A549 (cell line): ENCODE measurements around the gene ZNF644.

Source experiments
- CHD2 ChIP-seq: fragments of 150-350 bp; IDR thresholded peaks from 2 replicates; pipeline ENCODE4 v1.6.1; 2014; ENCODE audit warnings: low read length; ENCODE audit not compliant: partially characterized antibody
- FOSL2 ChIP-seq, 2 experiments: fragments of 450-650 bp in 1 of 2; fragments of >200 bp in 1 of 2; sonication (Bioruptor Twin) in 1 of 2; formaldehyde crosslinking; IDR thresholded peaks; 2 replicates each; pipeline versions ENCODE4 v1.5.0 to v1.6.1; 2016 to 2020; ENCODE audit warnings: mild to moderate bottlenecking in 1 of 2, moderate library complexity in 1 of 2
- JUN ChIP-seq, 2 experiments: fragments of >200 bp; sonication (Bioruptor Twin); formaldehyde crosslinking; IDR thresholded peaks; 2 replicates in 1 of 2; 3 replicates in 1 of 2; pipeline ENCODE4 v1.6.1; 2016 to 2017
- KDM5A ChIP-seq: fragments of 200-600 bp; sonication (generic); IDR thresholded peaks from 2 replicates; pipeline ENCODE4 v1.6.1; 2016; ENCODE audit warnings: antibody characterized with exemption, mild to moderate bottlenecking
- PBX3 ChIP-seq: IDR thresholded peaks from 2 replicates; pipeline ENCODE4 v1.6.1; 2012
- SREBF2 ChIP-seq: fragments of 450-650 bp; IDR thresholded peaks from 2 replicates; pipeline ENCODE4 v1.6.1; 2014; ENCODE audit warnings: mild to moderate bottlenecking, moderate library complexity
- TF ChIP-seq, protein P1 (sequence below): fragments of >200 bp; sonication (Bioruptor Twin); formaldehyde crosslinking; IDR thresholded peaks from 3 replicates; pipeline ENCODE4 v1.5.1; 2016
- TF ChIP-seq, protein P2 (sequence below): IDR thresholded peaks from 2 replicates; pipeline ENCODE4 v1.6.1; 2012; ENCODE audit warnings: low read depth, borderline replicate concordance

GRCh38 chr1:91015358-91015780 lies 6.5 kb downstream of the ZNF644 start:
- TF ChIP-seq, protein P1, sequence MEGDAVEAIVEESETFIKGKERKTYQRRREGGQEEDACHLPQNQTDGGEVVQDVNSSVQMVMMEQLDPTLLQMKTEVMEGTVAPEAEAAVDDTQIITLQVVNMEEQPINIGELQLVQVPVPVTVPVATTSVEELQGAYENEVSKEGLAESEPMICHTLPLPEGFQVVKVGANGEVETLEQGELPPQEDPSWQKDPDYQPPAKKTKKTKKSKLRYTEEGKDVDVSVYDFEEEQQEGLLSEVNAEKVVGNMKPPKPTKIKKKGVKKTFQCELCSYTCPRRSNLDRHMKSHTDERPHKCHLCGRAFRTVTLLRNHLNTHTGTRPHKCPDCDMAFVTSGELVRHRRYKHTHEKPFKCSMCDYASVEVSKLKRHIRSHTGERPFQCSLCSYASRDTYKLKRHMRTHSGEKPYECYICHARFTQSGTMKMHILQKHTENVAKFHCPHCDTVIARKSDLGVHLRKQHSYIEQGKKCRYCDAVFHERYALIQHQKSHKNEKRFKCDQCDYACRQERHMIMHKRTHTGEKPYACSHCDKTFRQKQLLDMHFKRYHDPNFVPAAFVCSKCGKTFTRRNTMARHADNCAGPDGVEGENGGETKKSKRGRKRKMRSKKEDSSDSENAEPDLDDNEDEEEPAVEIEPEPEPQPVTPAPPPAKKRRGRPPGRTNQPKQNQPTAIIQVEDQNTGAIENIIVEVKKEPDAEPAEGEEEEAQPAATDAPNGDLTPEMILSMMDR, result no peak
- TF ChIP-seq, protein P2, sequence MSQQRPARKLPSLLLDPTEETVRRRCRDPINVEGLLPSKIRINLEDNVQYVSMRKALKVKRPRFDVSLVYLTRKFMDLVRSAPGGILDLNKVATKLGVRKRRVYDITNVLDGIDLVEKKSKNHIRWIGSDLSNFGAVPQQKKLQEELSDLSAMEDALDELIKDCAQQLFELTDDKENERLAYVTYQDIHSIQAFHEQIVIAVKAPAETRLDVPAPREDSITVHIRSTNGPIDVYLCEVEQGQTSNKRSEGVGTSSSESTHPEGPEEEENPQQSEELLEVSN, result no peak
- TF ChIP-seq FOSL2 (IDR thresholded peaks at IDR 0.05), result no peak
- no peak for TF ChIP-seq FOSL2 (CRISPR knock-in tag; IDR thresholded peaks at IDR 0.05)
- TF ChIP-seq CHD2, result no peak
- TF ChIP-seq KDM5A, result no peak
- TF ChIP-seq SREBF2, result no peak
- TF ChIP-seq JUN (IDR thresholded peaks at IDR 0.05), result no peak
- TF ChIP-seq PBX3, result no peak
